Stimulated activated CD4-positive, alpha-beta T cell treated with anti-CD3 and anti-CD28 coated beads, Interleukin-15, amount 100 ng/mL, for 48 hours (primary cell): Measurements from ENCODE around the gene BNC2.

Experiments used
- DNase-seq, 2 donors: peaks; one replicate each; pipeline ENCODE4 v3.0.0-alpha.2; 2020; ENCODE audit warnings: low read depth in 2 of 2

The BNC2 gene

GRCh38 chr9:16817514-16817913 lies 53.0 kb downstream of the BNC2 start:
- no peak for DNase-seq

- no peak for DNase-seq
Observed at GRCh38 chr9:16817002-16817401, 53.5 kb downstream of the BNC2 start.

GRCh38 chr9:16816011-16816410 lies 54.5 kb downstream of the BNC2 start:
- no peak for DNase-seq

GRCh38 chr9:16815079-16815478 lies 55.4 kb downstream of the BNC2 start:
- DNase-seq, result no peak

GRCh38 chr9:16813838-16814237 lies 56.6 kb downstream of the BNC2 start:
- no peak for DNase-seq

GRCh38 chr9:16811987-16812685 lies 58.3 kb downstream of the BNC2 start:
- no peak for DNase-seq

- no peak for DNase-seq
Observed at GRCh38 chr9:16809912-16810610, 60.4 kb downstream of the BNC2 start.

- no peak for DNase-seq
Observed at GRCh38 chr9:16806674-16807073, 63.8 kb downstream of the BNC2 start.

GRCh38 chr9:16803648-16804047 lies 66.8 kb downstream of the BNC2 start:
- DNase-seq, result no peak

- DNase-seq, result no peak
Observed at GRCh38 chr9:16801871-16802466, 68.5 kb downstream of the BNC2 start.

- DNase-seq, result no peak
Observed at GRCh38 chr9:16796304-16796825, 74.1 kb downstream of the BNC2 start.

GRCh38 chr9:16794871-16795639 lies 75.4 kb downstream of the BNC2 start:
- no peak for DNase-seq

- no peak for DNase-seq
Observed at GRCh38 chr9:16794103-16794502, 76.4 kb downstream of the BNC2 start.

- no peak for DNase-seq
Observed at GRCh38 chr9:16787724-16788123, 82.7 kb downstream of the BNC2 start.

- no peak for DNase-seq
Observed at GRCh38 chr9:16784002-16784401, 86.5 kb downstream of the BNC2 start.

GRCh38 chr9:16782490-16782889 lies 88.0 kb downstream of the BNC2 start:
- DNase-seq, result no peak

GRCh38 chr9:16775330-16775729 lies 95.1 kb downstream of the BNC2 start:
- no peak for DNase-seq

GRCh38 chr9:16773617-16774016 lies 96.9 kb downstream of the BNC2 start:
- no peak for DNase-seq

GRCh38 chr9:16773116-16773515 lies 97.4 kb downstream of the BNC2 start:
- no peak for DNase-seq

- no peak for DNase-seq
Observed at GRCh38 chr9:16771356-16771755, 99.1 kb downstream of the BNC2 start.

- DNase-seq, result no peak
Observed at GRCh38 chr9:16769291-16769690, 101.2 kb downstream of the BNC2 start.

GRCh38 chr9:16768816-16769215 lies 101.7 kb downstream of the BNC2 start:
- no peak for DNase-seq
